Measurements from ENCODE around the gene RPS14. TPM values are rescaled to one million over a fixed set of nuclear protein-coding genes. Genes with fewer than 3 reads are reported as not detected.

Gene RPS14
- total RNA-seq (2014; rRNA removed; shearing (Covaris generic); ENCODE audit: low replicate concordance), result 3,085 and 3,454 TPM in 2 replicates

DNA sequence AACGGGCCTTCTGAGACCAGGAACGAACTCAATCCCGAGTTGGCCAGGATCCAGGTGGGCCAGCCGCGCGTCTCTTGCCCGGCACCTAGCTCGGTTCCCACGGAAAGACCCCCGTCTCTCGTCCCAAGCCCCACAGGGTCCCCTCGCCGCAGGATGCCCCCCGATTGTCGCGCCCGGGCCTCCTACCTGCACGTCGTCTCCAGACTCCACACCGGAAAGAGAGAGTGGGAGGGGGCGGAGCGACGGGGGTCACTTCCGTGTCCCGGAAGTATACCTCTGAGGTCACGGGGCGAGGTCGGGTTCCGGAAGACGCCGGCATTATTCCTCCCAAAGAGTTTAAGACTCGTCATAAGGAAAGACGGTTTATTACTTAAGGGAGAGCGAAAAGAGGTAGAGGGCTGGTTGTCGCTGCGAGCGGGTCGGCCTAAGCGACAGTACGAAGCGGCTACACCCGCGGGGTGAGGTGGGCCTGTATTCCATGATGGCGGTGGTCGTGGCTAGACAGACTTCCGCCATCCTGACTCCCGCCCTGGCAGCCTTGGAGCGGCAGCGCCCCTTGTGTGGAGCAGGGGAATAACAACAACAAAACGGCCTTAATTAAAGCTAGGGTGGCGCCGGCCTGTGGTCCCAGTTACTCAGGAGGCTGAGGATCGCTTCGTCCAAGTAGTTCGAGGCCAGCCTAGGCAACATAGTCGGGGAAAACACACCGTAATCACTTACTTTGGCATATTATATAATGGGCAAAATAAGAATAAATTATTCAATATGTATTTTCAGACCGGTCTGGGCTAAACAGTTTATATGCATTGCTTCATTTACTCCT, at the start of gene RPS14:
RPS14 (minus strand) TSS at position 223 of the 823 bp plus-strand sequence. CDS start 2,006 bp downstream, outside the sequence.
- peak; percentile 95 for DNase-seq (ENCODE audit: low read depth)

GRCh38 chr5:150498971-150499370, 49.4 kb upstream of the RPS14 start:
- in situ Hi-C loops (cut with HindIII; ENCODE audit: low pct_unique_long_range_greater_than_20kb, low sequenced_read_pairs), result no loop called here

More for the DNA sequence above, at the start of gene RPS14:
- in situ Hi-C loops (cut with HindIII; ENCODE audit: low pct_unique_long_range_greater_than_20kb, low sequenced_read_pairs), result no loop called here

DNA sequence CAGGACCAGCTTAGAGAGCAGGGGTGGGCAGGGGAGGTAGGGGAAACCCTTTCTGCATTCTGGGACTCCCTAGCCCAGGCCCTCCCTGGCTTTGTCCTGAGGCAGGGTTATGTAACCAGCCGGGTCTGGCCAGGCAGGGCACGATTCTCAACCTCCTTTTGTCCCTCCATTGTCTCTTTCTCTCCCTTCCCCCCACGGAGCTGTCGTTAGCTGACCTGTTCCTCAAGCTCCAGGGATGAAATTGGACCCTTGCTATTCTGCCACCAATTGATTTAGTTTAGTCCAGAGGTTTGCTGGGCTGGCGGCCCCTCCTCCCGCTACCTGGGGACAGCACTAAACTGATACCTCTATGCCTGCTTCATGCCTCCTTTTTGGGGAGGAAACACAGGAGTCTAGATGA, 49.0 kb upstream of the RPS14 start:
- in situ Hi-C loops (cut with HindIII; ENCODE audit: low pct_unique_long_range_greater_than_20kb, low sequenced_read_pairs), result no loop called here
- no peak for DNase-seq (ENCODE audit: low read depth)

More at GRCh38 chr5:150498971-150499370, 49.4 kb upstream of the RPS14 start:
- DNase-seq (ENCODE audit: low read depth), result no peak

- DNase-seq (ENCODE audit: low read depth), result no peak
Observed at GRCh38 chr5:150497989-150498317, 48.4 kb upstream of the RPS14 start.

DNA sequence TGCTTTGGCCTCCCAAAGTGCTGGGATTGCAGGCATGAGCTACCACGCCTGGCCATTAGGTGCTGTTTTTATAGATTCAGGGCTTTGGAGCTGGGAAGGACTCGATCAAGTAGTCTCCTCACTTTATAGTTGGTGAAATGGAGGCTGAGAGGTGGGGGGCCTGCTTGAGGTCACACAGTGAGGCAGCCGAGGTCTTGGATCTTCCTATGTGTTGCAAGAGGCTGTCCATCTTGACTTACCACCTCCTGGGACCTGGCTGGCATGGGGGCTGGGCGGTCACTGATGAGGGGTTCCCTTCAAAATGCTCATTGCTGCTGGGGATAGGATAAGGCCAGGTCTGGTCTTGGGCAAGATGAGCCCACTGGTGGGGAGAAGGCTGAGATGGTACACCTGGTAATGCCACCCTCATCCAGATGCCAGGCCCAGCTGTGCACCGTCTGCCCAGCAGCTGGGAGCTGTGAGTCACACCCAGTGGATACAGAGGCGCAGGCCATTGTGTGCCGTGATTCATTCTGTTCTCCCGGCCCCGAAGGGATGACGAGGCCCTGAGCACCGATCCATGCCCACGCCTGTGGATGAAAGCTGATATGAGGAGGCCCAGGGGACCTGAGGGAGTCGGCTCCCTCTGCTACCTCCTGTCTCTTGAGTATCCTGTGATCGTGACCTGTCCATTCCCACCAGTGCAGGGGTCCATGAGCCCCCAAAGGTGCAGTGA, 47.9 kb upstream of the RPS14 start:
- DNase-seq (ENCODE audit: low read depth), result peak; percentile 84
- in situ Hi-C loops (cut with HindIII; ENCODE audit: low pct_unique_long_range_greater_than_20kb, low sequenced_read_pairs), result no loop called here

More at GRCh38 chr5:150497989-150498317, 48.4 kb upstream of the RPS14 start:
- in situ Hi-C loops (cut with HindIII; ENCODE audit: low pct_unique_long_range_greater_than_20kb, low sequenced_read_pairs), result no loop called here

- in situ Hi-C loops (cut with HindIII; ENCODE audit: low pct_unique_long_range_greater_than_20kb, low sequenced_read_pairs), result no loop called here
- DNase-seq (ENCODE audit: low read depth), result no peak
Observed at GRCh38 chr5:150496534-150496933, 47.0 kb upstream of the RPS14 start.

GRCh38 chr5:150496098-150496497, 46.6 kb upstream of the RPS14 start:
- in situ Hi-C loops (cut with HindIII; ENCODE audit: low pct_unique_long_range_greater_than_20kb, low sequenced_read_pairs), result no loop called here
- no peak for DNase-seq (ENCODE audit: low read depth)

GRCh38 chr5:150492621-150493020, 43.1 kb upstream of the RPS14 start:
- peak; percentile 81 for DNase-seq (ENCODE audit: low read depth)
- in situ Hi-C loops (cut with HindIII; ENCODE audit: low pct_unique_long_range_greater_than_20kb, low sequenced_read_pairs), result no loop called here

- in situ Hi-C loops (cut with HindIII; ENCODE audit: low pct_unique_long_range_greater_than_20kb, low sequenced_read_pairs), result no loop called here
- DNase-seq (ENCODE audit: low read depth), result no peak
Observed at GRCh38 chr5:150491876-150492275, 42.3 kb upstream of the RPS14 start.

- in situ Hi-C loops (cut with HindIII; ENCODE audit: low pct_unique_long_range_greater_than_20kb, low sequenced_read_pairs), result no loop called here
Observed at GRCh38 chr5:150490754-150491153, 41.2 kb upstream of the RPS14 start.

DNA sequence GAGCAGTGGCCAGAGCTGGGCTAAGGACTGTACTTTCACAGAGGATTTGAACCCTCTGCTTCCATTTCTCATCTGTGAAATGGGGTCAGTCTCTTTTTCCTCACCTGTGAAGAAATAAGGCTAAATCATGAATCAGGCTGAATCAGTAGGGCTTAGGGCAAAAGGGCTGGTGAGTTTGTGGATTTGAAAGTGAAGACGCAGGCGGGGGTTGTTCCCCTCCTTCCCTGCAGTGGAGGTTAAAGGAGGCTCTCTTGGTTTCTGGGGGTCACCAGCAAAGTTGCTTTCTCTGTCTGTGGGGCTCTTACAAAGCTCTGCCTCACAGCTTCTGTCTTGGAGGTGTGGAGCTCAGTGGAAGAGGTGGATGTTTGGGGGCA, 40.7 kb upstream of the RPS14 start:
- no peak for DNase-seq (ENCODE audit: low read depth)
- in situ Hi-C loops (cut with HindIII; ENCODE audit: low pct_unique_long_range_greater_than_20kb, low sequenced_read_pairs), result no loop called here

More at GRCh38 chr5:150490754-150491153, 41.2 kb upstream of the RPS14 start:
- DNase-seq (ENCODE audit: low read depth), result no peak

DNA sequence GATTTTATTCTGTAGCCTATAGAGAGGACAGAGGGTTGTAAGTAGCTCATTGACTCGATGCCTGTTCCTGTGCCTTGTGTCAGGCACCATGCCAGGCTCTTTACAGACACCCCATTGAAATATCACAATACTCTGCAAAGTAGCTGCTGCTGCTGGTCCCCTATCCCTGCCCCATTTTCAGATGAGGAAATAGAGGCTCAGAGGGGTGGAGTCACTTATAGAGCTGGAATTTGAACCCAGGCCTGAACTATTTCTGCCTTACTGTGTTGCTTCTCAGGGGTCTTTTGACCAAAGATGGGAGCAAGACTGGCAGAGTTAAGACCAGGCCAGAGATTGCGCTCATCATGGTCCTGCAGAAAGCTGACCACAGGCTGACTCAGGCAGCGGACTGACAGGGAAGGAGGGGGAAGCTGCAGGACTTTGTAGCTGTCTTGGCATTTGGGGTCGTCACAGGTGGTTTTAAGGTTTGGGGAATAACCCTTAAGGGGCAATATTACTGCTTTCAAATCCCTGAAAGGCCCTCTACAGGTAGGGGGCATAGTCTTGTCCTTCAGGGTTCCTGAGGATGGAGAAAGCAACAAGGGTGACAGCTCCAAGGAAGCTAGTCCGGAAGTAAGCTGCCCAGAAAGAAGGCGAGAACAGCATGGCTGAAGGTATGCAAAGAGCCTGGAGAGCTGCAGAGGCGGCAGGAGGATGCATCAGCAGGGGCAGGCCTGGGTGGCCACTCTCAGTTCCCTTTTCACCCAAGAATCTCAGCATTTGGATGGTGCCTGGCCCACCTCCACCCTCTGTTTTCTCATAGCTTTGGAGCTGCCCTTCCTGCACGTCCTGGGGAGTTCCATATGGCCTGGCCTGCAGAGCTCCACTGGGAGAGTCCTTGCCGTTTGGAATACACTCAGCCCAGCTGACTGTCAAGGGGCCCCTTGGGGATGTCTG, 40.1 kb upstream of the RPS14 start:
- DNase-seq (ENCODE audit: low read depth), result no peak
- in situ Hi-C loops (cut with HindIII; ENCODE audit: low pct_unique_long_range_greater_than_20kb, low sequenced_read_pairs), result no loop called here

- DNase-seq (ENCODE audit: low read depth), result peak; percentile 32
- in situ Hi-C loops (cut with HindIII; ENCODE audit: low pct_unique_long_range_greater_than_20kb, low sequenced_read_pairs), result no loop called here
Observed at GRCh38 chr5:150488519-150489359, 39.2 kb upstream of the RPS14 start.

DNA sequence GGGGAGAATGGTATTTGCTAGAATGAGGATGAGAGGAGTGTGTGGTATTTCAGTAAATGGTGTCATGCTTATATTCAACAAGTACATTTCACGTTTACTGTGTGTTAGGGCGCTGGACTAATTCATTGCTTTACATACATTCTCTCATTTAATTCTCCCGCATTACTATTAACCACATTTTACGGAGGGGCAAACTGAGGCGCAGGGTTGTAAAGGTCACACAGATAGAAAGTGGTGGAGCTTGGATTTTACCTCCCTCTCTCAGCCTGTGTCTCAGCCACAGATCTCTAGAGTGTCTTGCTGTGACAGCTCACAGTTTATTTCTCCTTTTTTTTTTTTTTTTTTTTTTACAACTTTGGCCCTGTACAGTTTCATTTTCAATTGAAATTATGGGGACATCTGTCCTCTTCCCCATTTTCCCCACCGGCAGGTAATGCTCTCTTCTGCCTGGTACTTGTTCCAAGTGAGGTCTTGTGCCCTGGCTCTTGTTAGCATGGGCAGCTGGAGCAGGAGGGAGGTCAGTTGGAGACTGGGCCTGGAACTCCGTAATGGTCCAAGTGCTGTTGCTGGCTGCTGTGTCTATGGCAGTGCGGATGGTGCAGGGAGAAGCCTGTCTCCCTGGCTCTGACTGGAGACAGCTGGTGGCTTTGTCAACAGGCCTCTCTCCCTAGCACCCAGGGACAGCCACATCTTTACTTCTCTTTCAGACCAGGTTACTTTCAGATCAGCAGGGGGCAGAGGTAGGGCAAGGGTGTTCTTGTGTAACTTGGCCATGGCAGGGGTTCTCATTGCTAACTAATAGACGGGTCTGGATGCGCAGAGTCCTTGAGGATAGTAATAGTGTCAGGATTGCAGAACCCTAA, 37.9 kb upstream of the RPS14 start:
- in situ Hi-C loops (cut with HindIII; ENCODE audit: low pct_unique_long_range_greater_than_20kb, low sequenced_read_pairs), result no loop called here
- DNase-seq (ENCODE audit: low read depth), result peak; percentile 47

- DNase-seq (ENCODE audit: low read depth), result peak; percentile 56
- in situ Hi-C loops (cut with HindIII; ENCODE audit: low pct_unique_long_range_greater_than_20kb, low sequenced_read_pairs), result no loop called here
Observed at GRCh38 chr5:150486402-150487198, 37.1 kb upstream of the RPS14 start.

Measured in Caki2 (cell line).